HL-60 (cell line): ENCODE results near the gene SUFU.

ENCODE experiments used
- DNase-seq, 2 experiments: peaks; one replicate each; pipeline ENCODE4 v3.0.0-alpha.2; 2010 to 2020; ENCODE audit warnings: low read depth in 1 of 2, low spot score in 1 of 2
- H3K27ac ChIP-seq: fragments of 250-450 bp; sonication (Bioruptor Pico); replicated peaks from 2 replicates; pipeline ENCODE4 v1.5.1; 2020; ENCODE audit warnings: mild to moderate bottlenecking, moderate library complexity
- H3K27me3 ChIP-seq: fragments of 250-450 bp; sonication (Bioruptor Pico); 2 replicates; pipeline ENCODE4 v1.5.1; 2021; ENCODE audit warnings: mild to moderate bottlenecking, moderate library complexity; ENCODE audit not compliant: insufficient read depth, poor library complexity, severe bottlenecking
- H3K4me3 ChIP-seq: replicated peaks from 2 replicates; pipeline ENCODE4 v1.5.1; 2011; ENCODE audit warnings: mild to moderate bottlenecking, control low read depth, low read length; ENCODE audit not compliant: insufficient read depth
- CTCF ChIP-seq: IDR thresholded peaks from one replicate; pipeline ENCODE4 v1.5.1; 2011; ENCODE audit warnings: low read length, control low read depth, inconsistent platforms; ENCODE audit not compliant: insufficient read depth
- GABPA ChIP-seq: IDR thresholded peaks from 2 replicates; pipeline ENCODE4 v1.6.1; 2012; ENCODE audit warnings: low read depth
- POLR2AphosphoS5 ChIP-seq: IDR thresholded peaks from 2 replicates; pipeline ENCODE4 v1.6.1; 2012; ENCODE audit warnings: low read depth
- REST ChIP-seq: IDR thresholded peaks from 2 replicates; pipeline ENCODE4 v1.6.1; 2012; ENCODE audit warnings: low read depth; ENCODE audit not compliant: insufficient replicate concordance
- SPI1 ChIP-seq: IDR thresholded peaks from 2 replicates; pipeline ENCODE4 v1.6.1; 2012; ENCODE audit warnings: low read depth, mild to moderate bottlenecking, borderline replicate concordance

Gene SUFU

GRCh38 chr10:102596506-102596971 is 92.8 kb downstream of the SUFU start:
- Histone ChIP-seq H3K4me3 (no peak overlapping the region), H3K27me3 (no peaks in the 10 kb centered on the region), H3K27ac (0 out of 2 replicates have a peak overlapping the region, but pooled peaks have one; percentile 25)
- TF ChIP-seq REST, result no peak
- TF ChIP-seq CTCF, result peak; percentile 80
- DNase-seq, result peak; percentile 51 to 76

GRCh38 chr10:102597131-102597991 is 93.6 kb downstream of the SUFU start:
- Histone ChIP-seq H3K4me3 (no peak overlapping the region), H3K27ac (peak overlapping the region; percentile 56), H3K27me3 (no peaks in the 10 kb centered on the region)
- no peak for TF ChIP-seq POLR2AphosphoS5
- TF ChIP-seq REST, result no peak
- TF ChIP-seq GABPA, result no peak
- no peak for TF ChIP-seq CTCF
- no peak; the same call in 1 of the 2 replicates for TF ChIP-seq SPI1
- peak in 1 of 2 experiments; percentile 21 for DNase-seq

- H3K27me3 ChIP-seq, result no peaks in the 10 kb centered on the region
- TF ChIP-seq POLR2AphosphoS5 (no peak), CTCF (no peak), SPI1 (no peak), REST (no peak), GABPA (no peak)
- no peak overlapping the region; the same call in 1 of the 2 replicates for H3K27ac ChIP-seq
- no peak overlapping the region for H3K4me3 ChIP-seq
- no peak for DNase-seq
These were observed 94.5 kb downstream of the SUFU start for GRCh38 chr10:102598243-102598642.
